ENCODE data around the gene POLL.

- TF ChIP-seq CTCF (IDR thresholded peaks at IDR 0.05): no peak
- TF ChIP-seq EP300 (IDR thresholded peaks at IDR 0.05): no peak
These were observed 28.5 kb upstream of the POLL start for GRCh38 chr10:101616415-101617101.
